GM23338 (cell line): ENCODE data around the gene LRRC39. TPM values are rescaled to one million over a fixed set of nuclear protein-coding genes. Genes with fewer than 3 reads are reported as not detected.

Experiments used
- ATAC-seq: fragments of 200-7000 bp; cut with Tn5 transposase; 3 replicates; pipeline ENCODE4 v1.9.1; 2020
- DNase-seq: peaks from one replicate; pipeline ENCODE4 v3.0.0-alpha.2; 2015; ENCODE audit warnings: low spot score
- H2AFZ ChIP-seq: fragments of 200-600 bp; sonication (generic); 2 replicates; pipeline ENCODE4 v1.8.0; 2016; ENCODE audit warnings: antibody characterized with exemption, mild to moderate bottlenecking, moderate library complexity
- H3F3A ChIP-seq: fragments of 200-600 bp; sonication (generic); replicated peaks from 2 replicates; pipeline ENCODE4 v1.8.0; 2017; ENCODE audit warnings: antibody characterized with exemption, mixed run types, low read depth
- H3K27ac ChIP-seq: fragments of 200-600 bp; sonication (generic); 2 replicates; pipeline ENCODE4 v1.6.1; 2016; ENCODE audit warnings: low read depth
- H3K27me3 ChIP-seq: fragments of 200-600 bp; sonication (generic); 2 replicates; pipeline ENCODE4 v1.8.0; 2016; ENCODE audit warnings: mild to moderate bottlenecking, mixed run types, moderate library complexity; ENCODE audit not compliant: insufficient read depth
- H3K36me3 ChIP-seq: fragments of 200-600 bp; sonication (generic); 2 replicates; pipeline ENCODE4 v1.8.0; 2016; ENCODE audit warnings: mild to moderate bottlenecking; ENCODE audit not compliant: insufficient read depth
- H3K4me1 ChIP-seq: fragments of 200-600 bp; sonication (generic); 2 replicates; pipeline ENCODE4 v1.8.0; 2016; ENCODE audit warnings: mild to moderate bottlenecking, moderate library complexity; ENCODE audit not compliant: insufficient read depth
- H3K4me2 ChIP-seq: fragments of 200-600 bp; sonication (generic); 2 replicates; pipeline ENCODE4 v1.7.1; 2017; ENCODE audit warnings: mixed run types
- H3K4me3 ChIP-seq: fragments of 200-600 bp; sonication (generic); 2 replicates; pipeline ENCODE4 v1.6.1; 2016; ENCODE audit warnings: mixed run types
- H3K79me2 ChIP-seq: fragments of 200-600 bp; sonication (generic); replicated peaks from 2 replicates; pipeline ENCODE4 v1.8.0; 2017; ENCODE audit warnings: mild to moderate bottlenecking; ENCODE audit not compliant: insufficient read depth
- H3K9me2 ChIP-seq: fragments of 200-600 bp; sonication (generic); 2 replicates; pipeline ENCODE4 v1.8.0; 2017; ENCODE audit not compliant: insufficient read depth
- H4K20me1 ChIP-seq: fragments of 200-600 bp; sonication (generic); replicated peaks from 2 replicates; pipeline ENCODE4 v1.8.0; 2017; ENCODE audit warnings: mild to moderate bottlenecking; ENCODE audit not compliant: insufficient read depth
- H3K27ac Mint-ChIP-seq: 2 replicates; pipeline ENCODE4 v1.8.0; 2020; ENCODE audit warnings: inconsistent platforms, mild to moderate bottlenecking, moderate library complexity, mixed read lengths
- H3K27me3 Mint-ChIP-seq: 3 replicates; pipeline ENCODE4 v1.8.0; 2022; ENCODE audit warnings: low read depth, mild to moderate bottlenecking, moderate library complexity, mixed read lengths, inconsistent platforms; ENCODE audit not compliant: insufficient read depth, poor library complexity
- H3K36me3 Mint-ChIP-seq: 3 replicates; pipeline ENCODE4 v1.8.0; 2021; ENCODE audit warnings: low read depth, mild to moderate bottlenecking, inconsistent platforms, moderate library complexity, mixed read lengths
- H3K4me1 Mint-ChIP-seq: 3 replicates; pipeline ENCODE4 v1.8.0; 2020; ENCODE audit warnings: mild to moderate bottlenecking, inconsistent platforms, mixed read lengths
- H3K4me3 Mint-ChIP-seq: 3 replicates; pipeline ENCODE4 v1.8.0; 2021; ENCODE audit warnings: moderate library complexity, mild to moderate bottlenecking, inconsistent platforms, mixed read lengths
- H3K9me3 Mint-ChIP-seq: 3 replicates; pipeline ENCODE4 v1.8.0; 2020; ENCODE audit warnings: moderate library complexity, mild to moderate bottlenecking, inconsistent platforms, mixed read lengths
- CREB1 ChIP-seq: fragments of 250-450 bp; sonication (Bioruptor Pico); IDR thresholded peaks from 2 replicates; pipeline ENCODE4 v1.5.0; 2020; ENCODE audit warnings: low read depth, mild to moderate bottlenecking, moderate library complexity
- EZH2 ChIP-seq: fragments of 200-600 bp; sonication (generic); IDR thresholded peaks from one replicate; pipeline ENCODE4 v1.8.0; 2017; ENCODE audit warnings: antibody characterized with exemption, mild to moderate bottlenecking, low read depth; ENCODE audit not compliant: unreplicated experiment
- JUNB ChIP-seq: IDR thresholded peaks from one replicate; pipeline ENCODE4 v1.6.1; 2016; ENCODE audit warnings: antibody characterized with exemption; ENCODE audit not compliant: unreplicated experiment
- POLR2AphosphoS5 ChIP-seq: IDR thresholded peaks from 2 replicates; pipeline ENCODE4 v1.6.1; 2016; ENCODE audit warnings: antibody characterized with exemption, low read depth
- REST ChIP-seq: IDR thresholded peaks from one replicate; pipeline ENCODE4 v1.6.1; 2018; ENCODE audit warnings: antibody characterized with exemption; ENCODE audit not compliant: unreplicated experiment
- STAT1 ChIP-seq: IDR thresholded peaks from one replicate; pipeline ENCODE4 v1.6.1; 2016; ENCODE audit warnings: antibody characterized with exemption; ENCODE audit not compliant: unreplicated experiment
- ZNF462 ChIP-seq: fragments of 250-450 bp; sonication (Bioruptor Pico); IDR thresholded peaks from 2 replicates; pipeline ENCODE4 v1.5.0; 2020; ENCODE audit warnings: mild to moderate bottlenecking, moderate library complexity
- polyA plus RNA-seq: library from polyadenylated mRNA; unstranded; fragments of >200 nt; fragmentation: Nextera tagmentation; extraction: Ambion mirVana; gene quantifications from 2 replicates; pipeline ENCODE4 v1.2.1, GENCODE V29; 2016
- total RNA-seq: library from RNA; depleted of rRNA; stranded (reverse); fragments of >200 nt; shearing (Covaris generic); gene quantifications from 2 replicates; pipeline ENCODE4 v1.2.3, GENCODE V29; 2014
- TF ChIP-seq, protein P1 (sequence below), 2 experiments: fragments of 200-600 bp in 1 of 2; sonication (generic) in 1 of 2; conservative IDR thresholded peaks; 2 replicates each; pipeline versions ENCODE4 v1.5.1 to v1.6.1; 2016 to 2017; ENCODE audit warnings: antibody characterized with exemption in 2 of 2, low read depth in 2 of 2, mild to moderate bottlenecking in 2 of 2, moderate library complexity in 1 of 2

LRRC39 gene
- total and polyA plus RNA-seq, 2 experiments from 2014 or later: 0.48 to 0.87 TPM

DNA sequence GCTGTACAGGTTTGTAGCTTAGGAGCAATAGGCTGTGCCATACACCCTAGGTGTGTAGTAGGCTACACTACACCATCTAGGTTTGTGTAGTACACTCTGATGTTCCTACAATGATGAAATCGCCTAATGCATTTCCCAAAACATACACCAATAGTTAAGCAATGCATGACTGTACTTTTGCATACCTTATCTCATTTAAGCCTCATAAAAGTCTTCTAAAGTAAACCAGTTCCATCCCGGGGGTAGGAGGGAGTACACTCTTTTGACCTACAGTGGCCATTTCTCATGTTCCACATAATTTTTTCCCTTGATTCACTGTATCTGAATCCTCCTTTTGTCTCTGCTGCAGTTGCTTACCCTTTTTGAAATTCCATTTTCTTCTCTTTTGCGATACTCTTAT, 32.9 kb downstream of the LRRC39 start (continued):
- TF ChIP-seq REST (no peak), CREB1 (CRISPR knock-in tag) (no peak), POLR2AphosphoS5 (no peak), EZH2 (no peak)
- TF ChIP-seq, protein P1, sequence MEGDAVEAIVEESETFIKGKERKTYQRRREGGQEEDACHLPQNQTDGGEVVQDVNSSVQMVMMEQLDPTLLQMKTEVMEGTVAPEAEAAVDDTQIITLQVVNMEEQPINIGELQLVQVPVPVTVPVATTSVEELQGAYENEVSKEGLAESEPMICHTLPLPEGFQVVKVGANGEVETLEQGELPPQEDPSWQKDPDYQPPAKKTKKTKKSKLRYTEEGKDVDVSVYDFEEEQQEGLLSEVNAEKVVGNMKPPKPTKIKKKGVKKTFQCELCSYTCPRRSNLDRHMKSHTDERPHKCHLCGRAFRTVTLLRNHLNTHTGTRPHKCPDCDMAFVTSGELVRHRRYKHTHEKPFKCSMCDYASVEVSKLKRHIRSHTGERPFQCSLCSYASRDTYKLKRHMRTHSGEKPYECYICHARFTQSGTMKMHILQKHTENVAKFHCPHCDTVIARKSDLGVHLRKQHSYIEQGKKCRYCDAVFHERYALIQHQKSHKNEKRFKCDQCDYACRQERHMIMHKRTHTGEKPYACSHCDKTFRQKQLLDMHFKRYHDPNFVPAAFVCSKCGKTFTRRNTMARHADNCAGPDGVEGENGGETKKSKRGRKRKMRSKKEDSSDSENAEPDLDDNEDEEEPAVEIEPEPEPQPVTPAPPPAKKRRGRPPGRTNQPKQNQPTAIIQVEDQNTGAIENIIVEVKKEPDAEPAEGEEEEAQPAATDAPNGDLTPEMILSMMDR (conservative IDR thresholded peaks at IDR 0.05; ENCODE audit: low read depth in 2 of 2): no peak

GRCh38 chr1:100142343-100142742, 35.7 kb downstream of the LRRC39 start:
- Histone ChIP-seq H4K20me1 (0 out of 2 replicates have a peak, but pooled peaks cover 3% of the 10 kb centered on the region), H3K27ac (no peak overlapping the region), H3K4me1 (peaks cover 3% of the 10 kb centered on the region), H3K4me3 (no peak overlapping the region), H3K9me2 (no peaks in the 10 kb centered on the region), H3F3A (no peaks in the 10 kb centered on the region), H3K79me2 (no peaks in the 10 kb centered on the region), H3K27me3 (no peaks in the 10 kb centered on the region), H3K36me3 (peaks cover 54% of the 10 kb centered on the region), H3K4me2 (no peak overlapping the region), H2AFZ (no peak overlapping the region)
- no peak overlapping the region for H3K4me3 Mint-ChIP-seq
- TF ChIP-seq ZNF462 (no peak), JUNB (no peak), CREB1 (CRISPR knock-in tag) (no peak), STAT1 (no peak)
- no peak overlapping the region for H3K27ac Mint-ChIP-seq
- no peaks in the 10 kb centered on the region for H3K27me3 Mint-ChIP-seq
- DNase-seq (no peak), ATAC-seq (no peak)
- H3K9me3 Mint-ChIP-seq: no peaks in the 10 kb centered on the region
- H3K36me3 Mint-ChIP-seq: peaks cover 39% of the 10 kb centered on the region
- H3K4me1 Mint-ChIP-seq: peaks cover 3% of the 10 kb centered on the region
